Stimulated activated CD8-positive, alpha-beta memory T cell treated with anti-CD3 and anti-CD28 coated beads, Interleukin-2, amount 100 ng/mL, for 1 hour (primary cell): Measurements from ENCODE around the gene DNPH1.

ENCODE experiments used
- DNase-seq, 2 donors: peaks; one replicate each; pipeline ENCODE4 v3.0.0-alpha.2; 2020; ENCODE audit warnings: low read depth in 2 of 2

Gene DNPH1

GRCh38 chr6:43228951-43229802 is at the start of gene DNPH1:
Gene DNPH1 (minus strand): TSS chr6:43229481. CDS start chr6:43229456, 25 bp downstream.
- DNase-seq, result peak; percentile 65 to 66

- DNase-seq, result no peak
Measured at GRCh38 chr6:43278524-43279078, 49.3 kb upstream of the DNPH1 start.

GRCh38 chr6:43277643-43278523 is 48.6 kb upstream of the DNPH1 start:
- no peak for DNase-seq

- DNase-seq, result no peak
Measured at GRCh38 chr6:43277306-43277642, 48.0 kb upstream of the DNPH1 start.

- DNase-seq, result no peak
Measured at GRCh38 chr6:43276577-43277305, 47.5 kb upstream of the DNPH1 start.

GRCh38 chr6:43275801-43276576 is 46.7 kb upstream of the DNPH1 start:
- no peak for DNase-seq

GRCh38 chr6:43274916-43275597 is 45.8 kb upstream of the DNPH1 start:
- no peak for DNase-seq

- DNase-seq, result no peak
Measured at GRCh38 chr6:43274127-43274915, 45.0 kb upstream of the DNPH1 start.

- DNase-seq, result no peak
Measured at GRCh38 chr6:43273707-43274106, 44.4 kb upstream of the DNPH1 start.

- no peak for DNase-seq
Measured at GRCh38 chr6:43271944-43272343, 42.7 kb upstream of the DNPH1 start.

- no peak for DNase-seq
Measured at GRCh38 chr6:43271103-43271815, 42.0 kb upstream of the DNPH1 start.

GRCh38 chr6:43269273-43270007 is 40.2 kb upstream of the DNPH1 start:
- DNase-seq, result peak in 1 of 2 donors; percentile 22

- no peak for DNase-seq
Measured at GRCh38 chr6:43268782-43269272, 39.5 kb upstream of the DNPH1 start.

GRCh38 chr6:43268355-43268700 is 39.0 kb upstream of the DNPH1 start:
- DNase-seq, result no peak

- no peak for DNase-seq
Measured at GRCh38 chr6:43267619-43268354, 38.5 kb upstream of the DNPH1 start.

GRCh38 chr6:43265564-43265963 is 36.3 kb upstream of the DNPH1 start:
- DNase-seq, result no peak

- DNase-seq, result no peak
Measured at GRCh38 chr6:43264599-43265145, 35.4 kb upstream of the DNPH1 start.
